Raji (cell line): ENCODE data around the gene ZNF423.

Source experiments
- POLR2A ChIP-seq: IDR thresholded peaks from 2 replicates; pipeline ENCODE4 v1.6.1; 2011; ENCODE audit warnings: low read depth, low read length, control low read depth; ENCODE audit not compliant: insufficient read depth

The ZNF423 gene

DNA sequence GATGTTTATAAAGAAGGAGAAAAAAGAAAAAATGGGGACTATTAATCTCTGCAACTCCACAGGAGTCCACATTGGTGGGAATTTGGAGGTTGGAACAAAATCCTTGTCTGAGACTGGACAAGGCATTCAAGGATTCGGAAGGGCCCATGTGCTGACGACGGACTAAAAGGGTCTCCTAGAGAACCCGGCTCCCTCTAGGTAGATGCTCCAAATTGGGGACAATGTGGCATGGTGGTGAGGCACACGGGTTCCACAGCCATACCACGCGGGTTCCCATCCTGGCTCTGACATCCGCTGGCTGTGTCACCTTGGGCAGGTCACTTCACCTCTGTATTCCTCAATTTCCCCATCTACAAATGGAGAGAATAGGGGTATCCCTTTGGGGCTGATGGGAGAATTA is 254.9 kb downstream of the ZNF423 start:
- TF ChIP-seq POLR2A, result no peak

DNA sequence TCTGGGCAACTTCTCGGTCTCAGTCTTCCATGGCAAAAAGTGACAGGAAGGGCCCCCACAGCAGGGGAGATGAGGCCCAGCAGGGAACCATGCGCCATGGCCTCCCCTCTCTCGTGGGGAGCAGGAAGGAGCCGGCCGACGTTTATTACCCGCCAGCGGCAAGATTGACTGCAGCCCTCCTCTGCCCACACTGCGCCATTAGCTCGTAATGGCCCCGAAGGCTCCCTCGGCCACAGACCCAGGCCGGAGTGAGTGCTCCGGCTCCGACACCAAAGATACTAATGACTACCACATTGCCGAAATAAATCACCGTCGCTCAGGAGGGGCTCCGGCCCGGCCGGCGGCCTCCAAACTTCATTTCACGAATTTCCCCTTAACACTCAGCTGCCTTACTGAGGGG is 255.4 kb downstream of the ZNF423 start:
- no peak for TF ChIP-seq POLR2A

DNA sequence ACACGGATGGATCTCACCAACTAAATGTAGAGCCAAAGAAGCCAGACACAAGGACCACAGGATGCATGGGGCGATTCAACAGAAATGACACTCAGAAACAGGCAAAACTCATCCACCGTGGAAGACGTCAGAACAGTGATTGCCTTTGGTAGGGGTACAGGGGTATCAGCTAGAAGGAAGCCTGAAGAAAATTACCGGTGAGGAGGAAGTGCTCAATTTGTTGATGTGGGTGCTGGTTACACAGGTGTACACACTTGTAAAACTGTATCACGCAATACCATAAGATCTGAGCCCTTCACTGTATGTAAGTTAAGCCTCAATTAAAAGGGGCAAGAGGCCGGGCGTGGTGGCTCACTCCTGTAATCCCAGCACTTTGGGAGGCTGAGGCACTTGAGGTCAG is 256.2 kb downstream of the ZNF423 start:
- no peak for TF ChIP-seq POLR2A

DNA sequence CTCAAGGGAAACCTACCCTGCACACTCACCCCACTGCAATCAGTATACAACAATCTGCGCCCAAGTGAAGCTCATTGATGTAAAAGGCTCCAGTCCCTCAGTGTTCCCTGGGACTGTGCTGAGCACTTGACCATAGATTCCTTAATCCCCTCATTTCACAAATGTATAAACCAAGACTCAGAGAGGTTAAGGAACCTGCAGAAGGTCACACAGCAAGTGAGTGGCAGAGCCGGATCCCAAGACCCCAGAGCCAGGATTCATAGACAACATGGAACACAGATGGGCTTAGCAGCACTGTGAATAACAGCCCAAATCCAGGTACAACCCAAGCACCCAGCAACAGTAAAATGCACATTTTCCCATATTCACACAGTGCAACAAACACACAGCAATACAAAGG is 256.6 kb downstream of the ZNF423 start:
- no peak for TF ChIP-seq POLR2A

DNA sequence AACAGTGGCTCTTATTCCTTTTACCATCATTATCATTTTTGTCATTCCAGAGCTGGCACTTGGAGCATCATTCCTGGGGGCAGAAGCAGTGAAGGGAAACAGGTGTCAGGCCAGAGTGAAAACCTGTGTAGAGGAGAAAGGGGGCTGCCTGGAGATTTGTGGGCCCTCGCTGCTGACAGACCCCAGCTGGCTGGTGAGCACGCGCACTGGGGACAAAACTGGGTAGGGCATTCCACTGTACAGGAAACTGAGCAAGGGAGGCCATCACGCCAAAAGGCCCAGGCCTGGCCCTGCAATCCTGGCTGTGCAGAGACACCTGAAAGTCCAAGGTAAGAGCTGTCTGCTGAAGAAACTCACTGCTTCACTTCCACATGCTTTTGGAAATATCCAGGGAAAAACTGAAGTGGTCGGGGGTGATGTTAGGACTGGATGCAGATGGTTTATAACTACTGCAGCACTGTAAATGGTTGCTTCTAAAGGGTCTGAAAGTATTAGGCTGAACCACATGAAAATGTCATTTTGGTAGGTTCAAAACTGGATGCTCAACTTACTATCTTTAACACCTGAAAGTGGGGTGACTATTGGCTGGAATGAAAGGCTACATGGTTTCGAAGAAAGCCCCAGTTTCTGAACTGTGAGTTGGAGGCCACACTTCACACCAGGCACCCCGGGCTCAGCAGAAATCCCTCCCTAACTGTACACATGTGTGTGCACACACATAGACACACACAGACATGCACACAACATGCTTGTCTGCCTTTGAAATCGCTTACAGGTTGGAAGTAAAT is 257.3 kb downstream of the ZNF423 start:
- TF ChIP-seq POLR2A, result no peak

DNA sequence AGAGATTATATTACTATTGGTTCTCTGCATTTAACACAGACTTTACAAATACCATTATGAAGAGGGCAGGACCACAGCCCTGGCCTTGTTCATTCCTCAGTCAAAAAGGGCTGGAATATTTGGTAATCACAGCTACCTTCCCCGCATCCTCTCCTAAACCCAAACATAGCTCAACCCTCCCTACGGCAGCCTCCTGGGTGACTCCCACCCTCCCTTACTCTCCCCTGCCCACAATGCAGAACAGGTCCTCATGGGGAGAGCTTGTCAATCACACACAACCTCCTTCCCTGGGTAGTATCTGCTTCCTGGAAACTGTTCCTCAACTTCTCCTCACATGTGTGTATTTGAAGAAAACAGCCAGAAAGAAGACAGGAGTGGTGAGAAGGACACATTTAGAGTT is 258.1 kb downstream of the ZNF423 start:
- no peak for TF ChIP-seq POLR2A

DNA sequence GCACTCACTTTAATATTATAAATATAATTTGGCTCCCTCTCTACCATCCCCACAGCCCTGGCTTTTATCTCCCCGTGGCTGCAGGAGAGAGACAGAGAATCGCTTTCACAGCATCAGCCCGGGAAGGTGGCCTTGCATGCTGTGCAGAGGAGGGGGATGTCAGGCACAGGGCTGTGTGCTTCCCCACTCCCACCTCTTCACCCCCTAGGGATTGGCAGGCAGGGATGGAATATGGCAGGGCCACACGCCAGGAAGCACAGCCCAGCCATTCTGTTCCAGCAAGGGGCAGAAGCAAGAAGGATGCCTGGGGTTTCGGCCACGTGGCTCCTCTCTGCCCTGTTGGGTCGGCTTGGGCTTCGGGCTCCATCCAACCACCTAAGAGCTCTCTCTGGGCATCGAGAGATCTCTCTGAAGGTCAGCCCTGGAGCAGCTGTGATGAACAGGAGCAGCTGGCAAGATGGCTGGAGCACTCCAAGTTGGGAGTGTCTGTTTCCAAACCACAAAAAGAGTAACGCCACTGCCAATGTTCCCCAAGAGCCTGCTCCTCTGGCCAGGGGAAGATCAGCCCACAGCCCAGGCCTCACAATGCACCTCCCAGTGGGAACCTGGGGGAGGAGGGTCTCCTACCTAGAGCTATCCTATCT is 259.1 kb downstream of the ZNF423 start:
- TF ChIP-seq POLR2A, result no peak

DNA sequence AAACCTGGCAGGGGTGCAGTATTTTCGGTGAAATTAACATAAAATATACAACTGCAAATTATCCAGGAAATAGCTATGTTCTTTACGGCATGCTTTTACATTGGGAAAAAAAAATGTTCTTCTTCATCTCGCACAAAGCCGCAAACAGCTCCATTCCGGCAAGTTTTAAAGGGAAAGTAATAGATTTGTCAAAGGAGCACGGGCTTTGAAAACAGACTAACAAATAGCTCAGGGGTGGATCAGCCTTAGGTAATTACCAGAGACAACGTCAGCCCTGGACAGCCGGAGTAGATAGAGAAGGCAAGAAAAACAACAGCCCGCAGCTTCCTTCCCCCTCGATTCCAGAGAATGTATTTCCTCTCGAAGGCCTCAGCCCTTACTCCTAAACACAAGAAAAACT is 259.8 kb downstream of the ZNF423 start:
- no peak for TF ChIP-seq POLR2A

DNA sequence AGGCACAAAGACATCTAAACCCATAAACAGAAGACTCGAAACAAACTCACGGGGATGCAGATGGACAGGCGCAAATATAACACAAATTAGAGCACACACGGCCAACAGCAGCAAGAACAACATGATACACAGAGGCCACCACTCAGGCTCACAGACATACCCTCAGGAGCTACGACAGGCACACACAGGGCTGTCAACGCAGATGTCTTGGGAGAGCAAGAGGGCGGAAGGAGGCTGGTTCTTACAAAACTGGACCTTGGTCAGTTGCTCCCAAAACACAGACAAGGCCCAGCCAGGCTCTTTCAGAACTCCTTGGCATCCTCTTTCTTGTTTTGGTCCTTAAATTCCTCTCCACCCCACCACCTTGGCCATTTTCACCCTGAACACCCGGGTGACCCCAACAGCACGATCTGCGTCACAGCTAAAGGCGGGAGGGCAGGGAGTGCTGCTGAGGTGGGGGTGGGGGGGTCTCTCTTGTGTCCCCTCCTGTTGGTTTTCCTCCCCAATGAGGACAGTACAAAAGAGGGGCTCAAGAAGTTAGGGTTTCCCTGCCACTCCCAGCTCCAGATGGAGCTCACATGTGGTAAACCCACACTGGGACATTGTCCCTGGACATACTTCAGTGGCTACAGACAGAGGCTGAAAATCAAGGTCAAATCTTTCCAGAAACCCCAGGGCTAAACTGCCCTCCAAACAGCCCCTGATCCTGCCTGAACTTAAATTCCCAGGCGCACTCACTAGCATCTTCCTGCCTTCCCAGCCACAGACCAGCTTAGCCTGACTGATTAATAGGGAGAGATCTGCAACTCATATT is 261.0 kb downstream of the ZNF423 start:
- TF ChIP-seq POLR2A, result no peak

DNA sequence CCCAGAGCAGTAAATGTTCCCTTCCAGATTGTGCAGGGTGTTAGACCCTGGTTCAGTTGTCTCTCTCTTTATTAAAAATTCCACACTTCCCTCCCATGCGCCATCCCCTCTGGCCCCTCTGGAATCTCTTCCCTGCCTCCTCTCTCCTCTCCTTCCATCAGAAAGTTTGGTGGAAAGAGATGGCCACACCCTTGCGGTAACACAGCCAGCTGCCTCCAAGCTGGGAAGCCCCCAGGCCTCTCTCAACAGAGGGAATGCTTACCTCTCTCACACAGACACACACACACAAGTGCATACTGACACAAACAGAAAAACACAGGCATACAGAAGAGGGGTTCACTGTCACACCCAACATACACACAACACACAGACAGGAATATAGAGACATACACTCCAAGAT is 261.8 kb downstream of the ZNF423 start:
- TF ChIP-seq POLR2A, result no peak

DNA sequence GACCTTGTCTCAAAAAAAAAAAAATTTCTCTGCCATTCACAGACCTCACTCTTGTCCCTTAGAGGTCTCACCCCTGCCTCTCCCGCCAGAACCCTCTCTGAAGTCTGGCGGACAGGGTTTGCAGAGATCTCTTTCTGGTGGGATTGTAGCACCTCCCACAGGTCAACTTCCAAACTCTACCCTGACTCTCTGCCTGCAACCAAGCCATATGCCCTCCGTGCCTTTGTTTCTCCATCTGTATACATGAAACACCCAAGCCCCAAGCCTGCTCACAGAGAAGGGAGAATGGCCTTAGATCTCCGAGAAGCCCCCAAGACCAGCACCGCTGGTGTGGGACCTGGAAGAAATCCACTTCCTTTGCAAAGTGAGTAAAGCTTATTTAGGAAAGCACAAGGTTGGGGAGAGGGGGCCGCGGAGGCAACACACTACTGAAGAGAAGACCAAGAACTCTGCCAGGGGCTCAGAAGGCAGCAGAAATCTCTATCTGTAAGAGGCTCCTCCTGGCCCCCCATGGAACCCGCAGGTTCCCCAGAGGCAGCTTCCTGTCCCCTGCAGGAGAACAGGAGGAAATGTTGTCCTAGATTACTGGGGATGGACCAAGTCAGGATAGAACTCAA is 262.4 kb downstream of the ZNF423 start:
- TF ChIP-seq POLR2A, result no peak

DNA sequence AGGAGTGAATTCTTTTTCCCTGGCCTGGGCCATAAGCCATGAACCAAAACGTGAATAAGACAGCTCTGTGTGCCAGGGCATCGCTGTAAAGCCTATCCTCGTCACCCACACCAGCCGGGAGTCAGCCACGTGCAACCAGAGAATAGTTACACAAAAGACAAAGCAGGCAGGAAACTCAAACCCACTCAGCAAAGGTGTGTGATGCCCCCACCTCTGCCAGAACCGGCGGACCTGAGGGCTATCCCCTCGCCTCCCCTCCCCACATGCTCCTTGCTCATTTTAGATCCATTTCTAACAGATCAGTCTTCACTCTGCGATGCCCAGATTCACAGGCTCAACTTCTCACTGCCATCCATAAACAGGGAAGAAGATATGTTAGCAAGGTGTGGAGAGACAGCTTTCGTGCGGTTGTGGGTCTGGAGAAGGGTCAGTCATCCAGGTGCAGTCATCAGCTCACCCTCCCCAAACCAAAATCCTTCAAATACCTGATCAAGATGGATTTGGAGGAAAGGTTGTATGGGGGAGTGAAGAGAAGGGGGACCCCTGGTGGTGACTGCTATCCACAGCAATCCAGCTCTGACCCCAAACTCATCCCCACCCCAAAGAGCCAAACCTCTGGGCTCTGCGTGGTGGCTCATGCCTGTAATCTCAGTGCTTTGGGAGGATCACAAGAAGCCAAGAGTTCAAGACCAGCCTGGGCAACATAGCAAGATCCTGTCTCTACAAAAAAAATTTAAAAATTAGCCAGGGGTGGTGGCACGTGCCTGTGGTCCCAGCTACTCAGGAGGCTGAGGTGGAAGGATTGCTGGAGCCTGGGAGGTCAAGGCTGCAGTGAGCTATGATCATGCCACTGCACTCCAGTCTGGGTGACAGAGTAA is 263.1 kb downstream of the ZNF423 start:
- TF ChIP-seq POLR2A, result no peak

DNA sequence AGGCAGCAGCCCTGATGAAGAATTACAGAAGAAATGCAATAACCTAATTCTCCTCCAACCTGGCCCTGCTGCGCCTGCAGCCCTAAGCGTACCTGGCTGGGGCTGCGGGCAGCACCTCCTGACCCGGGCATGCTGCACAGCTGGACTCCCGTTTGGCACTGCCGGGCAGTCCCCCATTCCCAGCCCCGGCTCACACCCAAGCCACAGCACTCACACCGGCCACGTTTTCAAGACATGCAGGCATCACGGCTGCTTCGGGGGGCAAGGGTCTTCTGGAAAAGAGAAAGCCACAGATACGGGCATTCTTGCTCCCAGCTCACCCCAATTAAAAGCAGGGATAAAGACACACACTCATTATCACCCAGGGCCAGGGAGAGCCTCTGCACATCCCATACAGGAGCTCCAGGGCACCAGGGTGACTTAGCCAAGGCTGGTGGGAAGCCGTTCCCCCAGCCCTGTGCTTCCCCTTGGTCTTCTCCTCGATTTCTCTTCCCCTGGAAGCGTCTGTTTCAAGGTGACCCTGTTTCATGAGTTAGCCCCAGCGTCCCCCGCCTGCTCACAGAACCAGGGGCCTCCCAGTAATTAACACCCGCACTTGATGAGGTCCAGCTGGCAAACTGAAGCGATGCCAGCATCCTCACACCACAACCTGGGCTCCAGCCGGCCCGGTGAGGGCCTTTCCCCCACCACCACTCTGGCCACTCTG is 265.6 kb downstream of the ZNF423 start:
- TF ChIP-seq POLR2A, result no peak

DNA sequence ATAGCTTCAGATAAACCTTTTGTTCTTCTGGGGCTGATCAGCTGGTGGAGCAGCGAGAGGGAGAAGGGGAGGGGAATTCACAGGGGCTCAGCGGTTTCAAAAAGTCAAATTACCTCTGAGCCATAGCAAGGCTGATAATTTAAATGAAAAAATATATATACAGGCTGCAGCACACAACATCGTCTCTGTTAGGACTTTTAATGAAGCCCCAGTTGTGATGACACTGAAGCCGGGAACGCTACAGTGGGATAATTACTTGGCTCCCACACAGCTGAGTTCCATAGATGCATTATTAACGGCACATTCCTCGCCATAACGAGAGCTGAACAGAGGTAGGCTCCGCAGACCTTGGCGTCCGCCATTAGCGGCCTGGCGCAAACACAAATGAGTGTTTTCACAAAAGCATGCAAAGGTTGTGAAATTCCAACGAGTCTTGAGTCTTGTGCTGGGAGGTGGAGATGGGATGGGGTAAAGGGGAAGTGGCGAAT is 266.3 kb downstream of the ZNF423 start:
- TF ChIP-seq POLR2A, result no peak

DNA sequence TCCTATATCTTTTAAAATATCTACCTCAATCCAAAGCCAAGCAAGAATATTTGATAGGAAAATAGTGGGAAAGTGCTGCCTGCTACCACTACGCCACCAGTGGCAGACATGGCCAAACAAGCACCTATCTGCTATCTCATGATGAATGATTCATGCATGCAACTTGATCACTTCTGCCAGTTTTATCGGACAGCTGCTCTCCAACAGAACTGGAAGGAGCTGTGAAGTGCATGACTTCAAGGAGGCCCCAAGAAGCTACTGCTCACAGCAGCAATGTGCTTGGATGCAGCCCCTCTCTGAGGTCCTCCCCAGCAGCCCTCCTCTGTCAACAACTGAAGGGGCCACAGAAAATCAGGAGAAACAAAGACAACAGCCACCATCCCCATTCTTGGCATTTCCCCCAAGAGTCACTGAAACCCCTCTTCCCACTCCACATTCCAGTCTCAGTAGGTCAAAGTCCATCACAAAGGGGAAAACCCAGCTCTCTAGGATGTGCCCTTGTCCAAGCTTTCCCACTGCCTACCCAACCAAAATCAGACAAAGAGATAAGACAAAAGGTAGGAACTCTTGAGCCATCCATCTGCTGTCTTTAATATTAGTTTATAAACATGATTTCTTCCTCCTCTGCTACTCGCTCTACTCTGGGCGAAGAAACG is 267.1 kb downstream of the ZNF423 start:
- TF ChIP-seq POLR2A, result no peak
